IPS-18c (cell line): Measurements from ENCODE around the gene STAT4.

Experiments used
- H3K4me3 ChIP-seq: 2 replicates; pipeline ENCODE4 v1.7.0; 2013; ENCODE audit warnings: low read depth, mild to moderate bottlenecking, low read length, moderate library complexity; ENCODE audit not compliant: insufficient read depth
- H3K9me3 ChIP-seq: one replicate; pipeline ENCODE4 v1.6.1; 2013; ENCODE audit warnings: mild to moderate bottlenecking, low read length, moderate library complexity; ENCODE audit not compliant: control insufficient read depth, insufficient read depth

Gene STAT4

DNA sequence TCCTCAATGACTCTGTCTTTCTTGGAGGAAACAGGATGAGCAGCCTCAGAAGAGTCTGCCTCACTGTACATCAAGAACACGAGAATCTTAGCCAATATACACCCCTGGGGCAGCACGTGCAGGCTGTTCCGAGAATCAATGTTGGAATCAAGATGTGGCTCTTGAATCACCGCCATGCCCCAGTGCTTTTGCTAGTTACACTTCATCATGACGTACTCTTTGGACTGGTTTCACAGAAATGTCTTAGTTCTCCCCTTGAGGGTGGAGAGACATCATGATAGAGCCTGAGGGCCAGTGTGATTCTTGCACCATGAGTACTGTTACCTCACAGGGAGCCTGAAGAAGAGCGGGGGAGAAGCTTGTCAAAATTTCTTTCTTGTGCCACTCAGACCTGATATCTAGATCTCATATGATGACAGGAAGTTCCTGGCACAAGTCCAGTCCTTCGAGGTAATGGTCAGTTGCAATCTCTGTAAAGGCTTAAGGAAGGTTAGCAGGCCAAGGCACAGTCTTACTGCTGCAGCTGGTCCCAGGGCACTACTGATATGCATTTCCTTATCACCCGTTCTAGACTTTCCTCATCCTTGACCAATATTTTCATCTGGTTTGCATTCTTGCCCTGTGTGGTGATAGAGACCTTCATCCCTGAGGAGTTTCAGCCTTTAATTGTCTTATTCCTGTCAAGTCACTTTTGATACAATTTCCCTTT is 28.2 kb upstream of the STAT4 start:
- Histone ChIP-seq H3K4me3 (no peak overlapping the region), H3K9me3 (no peaks in the 10 kb centered on the region)

DNA sequence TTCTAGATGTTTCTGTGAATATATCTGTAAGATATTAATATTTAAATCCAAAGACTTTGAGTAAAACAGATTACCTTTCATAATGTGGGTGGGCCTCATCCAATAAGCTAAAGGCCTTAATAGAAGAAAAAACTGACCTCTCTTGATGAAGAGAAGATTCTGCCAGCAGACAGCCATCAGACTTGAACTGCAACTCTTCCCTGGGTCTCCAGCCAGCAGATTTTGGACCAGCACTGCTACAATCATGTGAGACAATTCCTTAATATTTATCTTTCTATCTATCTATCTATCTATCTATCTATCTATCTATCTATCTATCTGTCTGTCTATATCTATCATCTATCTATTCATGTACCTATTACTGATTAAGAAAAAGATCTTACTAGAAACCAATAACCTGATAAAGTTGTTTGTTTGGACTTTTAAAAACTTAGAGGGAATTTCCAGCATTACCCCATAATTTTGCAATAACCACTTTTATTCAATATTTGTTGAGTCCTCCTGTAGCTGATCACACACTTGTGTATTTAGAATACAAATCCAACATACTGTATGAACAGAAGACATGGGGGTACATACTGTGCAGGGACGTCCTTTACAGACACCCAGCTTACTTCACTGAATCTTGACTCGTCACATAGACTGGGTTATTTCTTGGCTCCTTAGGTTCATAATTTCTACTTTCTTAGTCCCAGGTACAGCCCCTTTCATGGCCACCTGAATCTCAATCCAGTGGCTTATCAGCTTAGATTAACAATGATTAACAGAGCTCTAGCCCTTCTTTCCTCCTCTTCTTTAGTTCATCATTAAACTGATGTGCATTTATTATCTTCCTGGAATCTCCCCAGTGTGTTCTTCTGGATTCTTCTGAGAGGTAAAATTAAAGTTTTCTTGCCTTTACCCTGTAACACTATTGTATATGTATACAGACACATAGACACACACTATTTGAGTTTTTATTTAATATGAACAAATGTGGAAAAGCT is 27.2 kb upstream of the STAT4 start:
- Histone ChIP-seq H3K4me3 (no peak overlapping the region), H3K9me3 (no peaks in the 10 kb centered on the region)

DNA sequence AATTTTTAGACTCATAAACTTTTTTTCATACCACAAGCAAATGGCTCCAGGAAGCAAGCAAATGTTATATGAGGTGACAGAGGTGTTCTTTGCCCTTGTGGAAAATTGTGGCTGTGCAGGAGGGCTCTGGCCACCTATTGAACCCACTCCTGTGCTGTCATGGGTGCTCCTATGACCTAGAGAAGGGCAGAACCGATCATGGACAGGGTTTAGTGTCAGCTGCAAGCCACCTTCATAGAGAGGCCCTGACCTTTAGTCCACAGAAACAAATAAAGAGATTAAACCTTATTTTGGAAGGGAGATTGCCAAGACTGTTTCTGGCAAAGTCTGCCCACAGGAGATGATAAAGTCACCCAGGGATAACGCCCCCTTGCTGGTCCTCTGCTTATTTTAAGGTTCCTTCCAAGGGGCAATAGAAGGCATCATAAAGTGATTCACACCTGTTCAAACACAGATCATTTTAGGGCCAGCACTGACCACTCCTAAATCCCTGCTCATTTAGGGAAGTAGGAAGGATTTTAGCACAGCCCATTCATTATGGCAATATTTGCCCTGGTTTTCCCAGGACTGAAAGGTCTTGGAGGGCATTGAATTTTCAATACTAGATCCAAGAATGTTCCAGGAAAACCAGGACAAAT is 26.1 kb upstream of the STAT4 start:
- H3K9me3 ChIP-seq = no peaks in the 10 kb centered on the region
- no peak overlapping the region for H3K4me3 ChIP-seq

DNA sequence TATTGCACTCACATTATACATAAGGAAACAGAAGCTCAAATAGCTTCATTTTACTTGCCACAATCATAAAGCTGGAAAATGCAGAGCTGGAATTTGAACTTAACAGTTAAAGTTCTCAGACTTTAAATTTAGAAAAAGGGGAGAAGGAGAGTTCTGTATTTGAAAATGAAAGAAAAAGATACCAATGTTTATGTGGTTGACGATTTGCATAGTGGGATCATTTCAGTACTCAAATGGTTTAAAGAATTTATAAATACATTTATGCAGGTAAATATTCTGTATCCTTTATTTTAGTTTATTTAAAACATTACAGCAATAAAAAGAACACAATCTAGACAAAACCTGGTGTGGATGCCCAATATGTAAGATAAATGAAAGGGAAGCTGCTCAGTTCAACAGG is 25.5 kb upstream of the STAT4 start:
- no peak overlapping the region for H3K4me3 ChIP-seq
- no peaks in the 10 kb centered on the region for H3K9me3 ChIP-seq

DNA sequence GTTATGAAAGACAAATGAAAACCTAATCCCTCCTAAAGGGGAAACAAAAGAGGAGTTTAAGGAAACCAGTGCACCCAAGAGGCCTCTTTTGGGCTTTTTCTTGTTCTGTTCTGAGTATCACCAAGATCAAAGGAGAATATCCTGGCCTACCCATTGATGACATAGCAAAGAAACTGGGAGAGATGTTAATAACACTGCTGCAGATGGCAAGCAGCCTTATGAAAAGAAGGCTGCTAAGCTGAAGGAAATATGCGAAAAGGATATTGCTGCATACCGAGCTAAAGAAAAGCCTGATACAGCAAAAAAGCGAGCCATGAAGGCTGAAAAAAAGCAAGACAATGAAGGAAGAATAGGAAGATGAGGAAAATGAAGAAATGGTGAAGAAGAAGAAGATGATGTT is 23.6 kb upstream of the STAT4 start:
- no peak overlapping the region for H3K4me3 ChIP-seq
- no peaks in the 10 kb centered on the region for H3K9me3 ChIP-seq

DNA sequence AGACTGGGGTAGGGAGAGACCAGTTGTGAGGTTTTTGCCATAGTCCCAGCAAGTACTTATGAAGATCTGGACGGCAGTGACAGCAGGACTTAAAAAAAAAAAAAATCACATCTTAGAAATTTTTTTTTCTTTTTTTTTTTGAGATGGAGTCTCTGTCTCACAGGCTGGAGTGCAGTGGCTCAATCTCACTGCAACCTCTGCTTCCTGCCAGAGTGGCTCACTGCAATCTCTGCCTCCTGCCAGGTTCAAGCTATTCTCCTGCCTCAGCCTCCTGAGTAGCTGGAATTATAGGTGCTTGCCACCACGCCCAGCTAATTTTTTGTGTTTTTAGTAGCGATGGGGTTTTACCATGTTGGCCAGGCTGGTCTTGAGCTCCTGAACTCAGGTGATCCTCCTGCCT is 22.4 kb upstream of the STAT4 start:
- H3K9me3 ChIP-seq = no peaks in the 10 kb centered on the region

DNA sequence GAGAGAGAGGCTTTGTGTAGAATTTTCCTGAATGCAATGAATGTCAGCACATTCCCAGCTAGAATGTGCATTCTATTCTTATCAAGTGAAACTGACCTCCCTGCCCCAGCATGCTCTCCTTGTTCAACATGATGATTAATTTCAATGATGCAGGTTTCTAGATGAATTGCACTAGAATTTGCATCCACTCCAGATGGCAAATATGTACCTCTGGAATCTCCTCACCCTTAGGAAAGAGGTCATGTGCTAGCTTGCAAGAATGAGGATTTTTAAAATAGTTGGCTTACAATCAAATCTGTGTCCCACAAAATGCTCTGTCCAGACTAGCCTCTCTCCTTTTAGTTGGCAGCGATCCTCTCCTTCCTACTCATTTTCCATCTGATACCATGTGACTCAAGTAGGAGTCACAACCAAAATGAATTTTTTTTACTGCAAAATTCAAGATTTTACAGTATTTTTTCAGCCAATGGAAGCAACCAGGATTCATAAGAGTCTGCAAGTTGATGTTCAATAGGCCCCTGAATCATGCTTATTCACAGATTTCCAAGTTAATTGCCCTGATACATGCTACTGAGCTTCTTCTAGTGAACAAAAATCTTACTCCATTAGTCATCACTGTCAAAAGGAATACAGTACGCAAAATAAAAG is 21.0 kb upstream of the STAT4 start:
- no peaks in the 10 kb centered on the region for H3K9me3 ChIP-seq
- H3K4me3 ChIP-seq = no peak overlapping the region

More for the DNA sequence above, 22.4 kb upstream of the STAT4 start:
- H3K4me3 ChIP-seq = no peak overlapping the region

DNA sequence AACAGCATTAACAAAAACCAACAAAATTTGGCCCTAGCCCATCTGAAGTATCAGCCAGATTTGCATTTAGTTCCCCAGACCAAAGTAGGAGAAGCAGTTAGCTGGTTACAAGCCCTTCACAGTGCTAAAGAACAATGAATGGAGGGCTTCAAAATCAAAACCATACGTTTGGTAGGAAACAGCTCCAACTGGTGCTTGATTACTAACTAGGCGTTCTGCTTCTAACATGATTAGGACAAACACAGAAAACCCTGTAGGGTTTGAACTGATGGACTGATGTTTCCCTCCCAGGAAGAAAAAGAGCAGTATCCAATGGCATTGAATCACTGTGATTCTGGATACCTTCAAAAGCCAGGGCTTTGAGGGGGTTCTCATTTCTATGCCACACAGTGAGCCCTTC is 20.5 kb upstream of the STAT4 start:
- Histone ChIP-seq H3K4me3 (no peak overlapping the region), H3K9me3 (no peaks in the 10 kb centered on the region)

DNA sequence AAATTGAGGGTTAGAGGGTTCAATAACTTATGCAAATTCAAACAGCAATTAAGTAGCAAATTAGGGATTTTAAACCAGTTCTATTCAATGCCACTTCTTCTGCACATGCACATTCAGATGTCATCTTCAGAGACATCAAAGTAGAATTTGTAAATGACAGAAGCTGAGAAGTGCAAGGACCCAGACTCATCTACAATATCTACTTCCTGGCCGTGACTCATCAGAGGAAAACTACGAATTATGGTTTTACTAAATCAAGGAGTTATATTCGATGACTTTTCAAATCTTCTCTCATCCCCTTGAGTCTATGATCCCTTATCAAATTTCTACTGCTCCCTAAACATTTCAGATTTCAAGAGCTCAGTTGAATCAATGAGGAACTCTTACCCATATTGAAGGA is 20.0 kb upstream of the STAT4 start:
- Histone ChIP-seq H3K4me3 (no peak overlapping the region), H3K9me3 (no peaks in the 10 kb centered on the region)

DNA sequence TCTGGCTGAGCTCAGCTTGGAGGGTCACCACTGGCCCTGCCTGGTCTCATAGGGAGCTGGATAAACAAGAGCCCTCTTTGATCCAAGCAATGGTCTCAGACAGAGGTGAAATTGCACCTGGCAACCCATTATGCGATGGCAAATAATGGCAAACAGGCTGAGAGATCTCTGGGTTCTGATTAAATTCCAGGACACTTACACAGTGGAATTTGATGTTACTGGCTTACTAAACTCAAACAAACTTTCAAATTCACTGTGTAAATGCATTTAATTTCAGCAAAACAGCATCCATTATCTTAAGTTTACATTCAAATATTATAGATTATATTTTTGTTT is 19.5 kb upstream of the STAT4 start:
- H3K9me3 ChIP-seq = no peaks in the 10 kb centered on the region
- H3K4me3 ChIP-seq = no peak overlapping the region

DNA sequence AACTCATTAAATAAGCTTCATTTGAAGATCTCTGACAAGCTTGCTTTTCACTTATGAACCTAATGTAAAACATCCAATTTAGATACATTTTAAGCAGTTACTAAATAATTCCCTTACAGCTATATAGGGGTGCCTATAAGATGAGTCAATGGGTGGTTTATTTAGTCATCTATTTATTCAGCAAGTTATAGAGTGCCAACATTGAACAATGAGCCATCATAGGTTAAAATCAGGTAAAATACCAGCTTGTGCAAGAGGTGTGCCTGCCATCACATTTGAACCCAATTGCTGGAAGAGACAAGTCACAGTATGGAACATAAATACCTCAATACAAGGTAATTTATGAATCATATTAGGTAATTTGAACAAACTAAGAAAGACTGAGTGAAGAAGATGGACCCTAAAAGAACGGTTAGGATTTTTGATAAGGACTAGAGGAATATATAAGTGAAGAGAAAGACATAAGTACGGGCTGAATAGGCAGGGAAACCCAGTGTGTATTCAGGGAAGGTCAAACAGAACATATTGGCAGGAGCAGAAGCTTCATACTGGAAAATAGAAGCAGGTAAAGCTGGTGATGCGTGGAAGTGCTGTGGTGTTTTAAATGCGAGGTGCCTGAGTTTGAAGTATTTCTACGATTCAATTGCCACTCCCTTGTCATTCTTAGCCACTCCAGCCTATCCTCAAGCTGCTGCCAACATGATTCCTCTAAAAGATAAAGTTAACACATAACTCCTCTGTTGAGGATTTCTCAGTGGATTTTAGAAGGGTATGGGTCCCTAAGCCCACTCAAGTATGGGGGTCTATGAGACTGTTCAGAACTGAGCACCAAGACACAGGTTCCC is 18.9 kb upstream of the STAT4 start:
- Histone ChIP-seq H3K9me3 (no peaks in the 10 kb centered on the region), H3K4me3 (no peak overlapping the region)

DNA sequence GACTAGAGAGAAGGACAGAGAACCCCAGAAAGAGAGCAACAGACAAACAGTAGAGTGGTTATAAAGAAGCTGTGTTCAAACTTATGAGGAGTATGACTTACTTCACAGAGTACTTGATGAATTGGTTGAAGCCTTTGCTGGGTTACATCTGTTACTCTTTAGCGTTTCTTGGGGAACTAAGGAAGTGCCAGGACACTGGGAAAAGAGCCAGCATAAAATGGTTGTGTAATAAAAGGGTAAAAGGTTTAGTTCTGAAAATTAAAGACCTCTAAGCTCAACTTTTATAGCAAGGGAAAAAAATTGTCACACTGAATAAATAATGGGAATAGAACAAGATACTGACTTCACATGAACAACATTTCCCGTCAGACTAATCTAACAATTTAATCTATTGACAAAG is 17.0 kb upstream of the STAT4 start:
- Histone ChIP-seq H3K4me3 (no peak overlapping the region), H3K9me3 (no peaks in the 10 kb centered on the region)

DNA sequence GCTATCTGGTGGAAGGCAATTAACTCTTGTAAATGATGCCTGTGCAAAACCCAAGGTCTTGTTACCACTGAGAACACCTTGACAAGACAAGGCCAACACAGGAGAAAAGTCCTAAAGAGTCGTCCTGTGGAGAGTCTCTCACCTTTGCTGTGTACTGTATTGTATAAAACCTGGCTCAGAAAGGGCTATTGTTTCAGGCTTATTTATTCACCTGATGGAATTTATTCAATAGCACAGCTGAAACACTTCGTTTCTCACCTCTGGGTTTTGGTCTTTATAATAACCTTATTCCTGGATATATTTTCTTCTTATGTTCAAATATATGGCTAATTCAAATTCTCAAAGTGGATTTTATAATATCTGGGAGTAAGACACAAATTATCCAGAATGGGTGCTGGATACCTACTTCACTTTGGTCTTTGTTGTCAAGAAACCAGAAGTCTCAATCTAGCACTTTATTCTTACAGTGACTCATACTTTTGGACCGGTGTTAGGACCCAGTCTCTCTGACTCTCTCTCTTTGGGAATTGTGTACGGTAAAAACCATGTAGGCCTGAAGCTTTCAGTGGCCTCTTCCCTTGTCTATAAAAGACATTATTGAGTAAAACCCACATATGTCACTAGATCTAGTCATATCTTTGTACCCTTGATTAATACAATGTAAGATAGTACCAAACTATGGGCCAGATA is 16.1 kb upstream of the STAT4 start:
- H3K4me3 ChIP-seq = no peak overlapping the region
- H3K9me3 ChIP-seq = no peaks in the 10 kb centered on the region

DNA sequence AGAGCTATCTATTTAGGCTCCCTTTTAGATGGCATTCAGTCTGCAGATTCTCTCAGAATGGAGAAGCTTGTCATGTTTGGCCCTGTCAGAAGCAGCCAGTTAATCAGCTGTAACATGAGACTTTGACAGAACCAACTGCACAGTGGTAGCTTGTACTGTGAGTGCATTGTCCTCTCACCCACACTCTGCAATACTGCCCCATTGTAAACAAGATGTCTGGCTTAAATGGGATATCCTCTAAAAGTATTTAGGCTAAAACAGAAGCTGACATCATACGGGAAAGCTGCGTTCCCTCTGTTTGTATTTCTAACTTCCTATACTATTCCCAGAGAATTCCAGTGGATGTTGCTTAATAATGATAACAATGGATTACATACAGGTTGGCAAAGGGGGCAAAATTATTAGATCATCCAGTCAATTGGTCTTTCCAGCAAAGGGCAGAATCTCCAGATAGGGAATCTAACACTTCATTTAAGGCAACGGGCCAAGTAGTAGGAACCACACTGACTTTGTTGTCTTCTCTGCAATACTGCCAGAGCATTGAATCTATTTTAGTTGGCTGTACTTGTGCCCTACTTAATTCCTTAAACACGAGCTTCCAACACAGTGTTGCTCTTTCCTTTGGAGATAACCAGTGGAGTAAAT is 15.4 kb upstream of the STAT4 start:
- H3K4me3 ChIP-seq = no peak overlapping the region
- no peaks in the 10 kb centered on the region for H3K9me3 ChIP-seq

DNA sequence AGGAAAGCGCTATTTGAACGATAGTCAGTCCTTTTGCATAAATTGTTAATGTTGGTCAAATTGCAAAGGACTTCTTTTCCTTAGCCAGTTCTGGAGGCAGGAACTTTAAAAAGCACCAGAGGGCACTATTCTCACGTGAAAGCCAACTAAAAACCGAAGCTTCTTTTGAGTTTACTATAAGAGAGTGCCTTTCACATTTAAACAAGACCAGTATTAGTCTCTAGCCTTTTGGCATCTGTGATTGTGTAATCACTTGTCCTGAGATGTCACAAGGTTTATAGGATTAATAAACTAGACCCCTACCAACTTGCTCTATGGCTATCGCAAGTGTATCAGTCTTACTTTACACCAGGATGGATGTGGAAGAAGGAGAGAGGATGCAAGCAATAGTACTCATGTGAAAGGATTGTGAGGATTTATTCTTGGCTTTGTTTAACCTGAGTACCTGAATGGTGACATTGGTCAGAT is 14.4 kb upstream of the STAT4 start:
- Histone ChIP-seq H3K9me3 (no peaks in the 10 kb centered on the region), H3K4me3 (no peak overlapping the region)

DNA sequence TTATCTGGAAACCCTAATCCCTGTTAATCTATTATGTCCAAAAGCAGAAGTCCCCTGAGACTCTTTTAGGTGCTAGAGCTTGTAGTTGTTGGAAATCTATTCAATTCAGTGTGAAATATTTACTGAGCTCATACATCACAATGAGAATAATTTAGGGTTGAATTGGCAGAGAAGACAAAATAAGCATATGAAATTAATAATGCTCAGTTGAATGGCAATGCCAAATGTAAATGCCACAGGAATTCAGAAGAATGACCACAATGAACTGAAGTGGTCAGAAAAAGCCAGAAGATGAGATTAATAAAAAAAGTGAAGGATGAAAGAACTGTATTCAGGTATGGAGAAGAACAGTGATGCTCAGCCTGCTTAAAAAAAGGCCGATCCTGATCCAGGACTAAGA is 8.0 kb upstream of the STAT4 start:
- no peaks in the 10 kb centered on the region for H3K9me3 ChIP-seq
- no peak overlapping the region for H3K4me3 ChIP-seq
